HCT116 (cell line): Measurements from ENCODE around the gene MACF1. TPM values are rescaled to one million over a fixed set of nuclear protein-coding genes. Genes with fewer than 3 reads are reported as not detected.
A peak's percentile ranks its signal among the peaks of the same experiment; 100 is the strongest.

Experiments used
- ATAC-seq: fragments of 200-7000 bp; cut with Tn5 transposase; 2 replicates; pipeline ENCODE4 v1.9.1; 2020; ENCODE audit warnings: mild to moderate bottlenecking, moderate library complexity
- BruUV-seq: library from RNA; stranded (reverse); fragments of 400-500 nt; replicated peaks from 2 replicates; lab custom pipeline; 2021; lab: Mats Ljungman, UMichigan
- CTCF ChIA-PET: fragments of 300-600 bp; sonication (Branson Sonifier 250); formaldehyde crosslinking; loops from one replicate; lab custom pipeline; 2021; ENCODE audit warnings: antibody characterized with exemption; lab: Charles Lee
- POLR2A ChIA-PET: fragments of 300-600, 350-600 bp; sonication (Branson Sonifier 250); formaldehyde crosslinking; loops from one replicate; lab custom pipeline; 2021; ENCODE audit warnings: antibody characterized with exemption; lab: Charles Lee
- RAD21 ChIA-PET, 2 experiments: fragments of 300-600 bp; sonication (Branson Sonifier 250); formaldehyde crosslinking; loops; one replicate each; lab custom pipeline; 2023; ENCODE audit warnings: low total read pairs in 2 of 2; ENCODE audit not compliant: uncharacterized antibody in 2 of 2, unreplicated experiment in 2 of 2, low non-redundant PET in 1 of 2; lab: Charles Lee
- DNase-seq: peaks from one replicate; pipeline ENCODE4 v3.0.0-alpha.2; 2010; ENCODE audit warnings: low read depth, low spot score
- H2AFZ ChIP-seq: fragments of 200-600 bp; shearing (Covaris generic), sonication (generic); 2 replicates; pipeline ENCODE4 v1.6.1; 2017; ENCODE audit warnings: low read depth, mixed run types, mixed read lengths, antibody characterized with exemption, low read length; ENCODE audit not compliant: poor library complexity, severe bottlenecking
- H3K27ac ChIP-seq: 2 replicates; pipeline ENCODE4 v1.5.1; 2012; ENCODE audit warnings: low read depth, low read length
- H3K27me3 ChIP-seq: fragments of 200-600 bp; sonication (generic); 2 replicates; pipeline ENCODE4 v1.6.1; 2016; ENCODE audit warnings: mixed run types, low read length, mixed read lengths; ENCODE audit not compliant: insufficient read depth
- H3K36me3 ChIP-seq, 2 experiments: fragments of 200-500 bp in 1 of 2; fragments of 200-600 bp in 1 of 2; sonication (Bioruptor generic) in 1 of 2; sonication (generic) in 1 of 2; 2 replicates each; pipeline versions ENCODE4 v1.5.1 to v1.6.1; 2014 to 2016; ENCODE audit warnings: low read length in 2 of 2, inconsistent platforms in 1 of 2, mixed read lengths in 1 of 2, mixed run types in 1 of 2; ENCODE audit not compliant: insufficient read depth in 2 of 2, control insufficient read depth in 1 of 2
- H3K4me1 ChIP-seq, 2 experiments: fragments of 200-600 bp in 1 of 2; sonication (generic) in 1 of 2; 2 replicates each; pipeline versions ENCODE4 v1.5.1 to v1.6.1; 2012 to 2017; ENCODE audit warnings: low read length in 2 of 2, inconsistent platforms in 1 of 2, mild to moderate bottlenecking in 1 of 2, mixed read lengths in 1 of 2, mixed run types in 1 of 2, moderate library complexity in 1 of 2; ENCODE audit not compliant: insufficient read depth in 2 of 2, control insufficient read depth in 1 of 2
- H3K4me2 ChIP-seq: fragments of 200-600 bp; sonication (generic); 2 replicates; pipeline ENCODE4 v1.6.1; 2017; ENCODE audit warnings: mixed run types, low read length, mixed read lengths
- H3K4me3 ChIP-seq, 2 experiments: fragments of 200-600 bp in 1 of 2; sonication (generic) in 1 of 2; replicated peaks in 1 of 2; 2 replicates each; pipeline ENCODE4 v1.5.1; 2011 to 2016; ENCODE audit warnings: low read length in 2 of 2, control low read depth in 1 of 2, low read depth in 1 of 2, mild to moderate bottlenecking in 1 of 2, mixed read lengths in 1 of 2, mixed run types in 1 of 2
- H3K79me2 ChIP-seq: fragments of 200-600 bp; sonication (generic); 2 replicates; pipeline ENCODE4 v1.6.1; 2017; ENCODE audit warnings: mild to moderate bottlenecking, mixed run types, low read length, moderate library complexity, mixed read lengths; ENCODE audit not compliant: insufficient read depth
- H3K9ac ChIP-seq: fragments of 200-600 bp; sonication (generic); 2 replicates; pipeline ENCODE4 v1.6.1; 2016; ENCODE audit warnings: low read length, mixed read lengths
- H3K9me2 ChIP-seq: fragments of 200-600 bp; sonication (generic), shearing (Covaris generic); 2 replicates; pipeline ENCODE4 v1.6.1; 2017; ENCODE audit warnings: mixed run types, mild to moderate bottlenecking, moderate library complexity; ENCODE audit not compliant: insufficient read depth
- H3K9me3 ChIP-seq, 2 experiments: fragments of 200-500 bp in 1 of 2; fragments of 200-600 bp in 1 of 2; sonication (Bioruptor generic) in 1 of 2; sonication (generic) in 1 of 2; 2 replicates each; pipeline ENCODE4 v1.6.1; 2014 to 2017; ENCODE audit warnings: low read length in 2 of 2, mixed read lengths in 2 of 2, inconsistent platforms in 1 of 2, low read depth in 1 of 2, mild to moderate bottlenecking in 1 of 2, mixed run types in 1 of 2, moderate library complexity in 1 of 2; ENCODE audit not compliant: control insufficient read depth in 1 of 2, insufficient read depth in 1 of 2
- H4K20me1 ChIP-seq: fragments of 200-600 bp; sonication (generic), shearing (Covaris generic); 2 replicates; pipeline ENCODE4 v1.6.1; 2017; ENCODE audit warnings: mixed run types, mild to moderate bottlenecking, moderate library complexity; ENCODE audit not compliant: insufficient read depth
- CEBPB ChIP-seq: IDR thresholded peaks from 2 replicates; pipeline ENCODE4 v1.6.1; 2012; ENCODE audit warnings: low read depth
- EZH2phosphoT487 ChIP-seq: fragments of 200-600 bp; IDR thresholded peaks from 2 replicates; pipeline ENCODE4 v1.6.1; 2018; ENCODE audit warnings: antibody characterized with exemption, borderline replicate concordance
- SIN3A ChIP-seq: IDR thresholded peaks from 2 replicates; pipeline ENCODE4 v1.6.1; 2012; ENCODE audit warnings: low read depth
- ZFX ChIP-seq: fragments of 450-650 bp; IDR thresholded peaks from 2 replicates; pipeline ENCODE4 v1.6.1; 2017
- intact Hi-C: fragments of 100-400 bp; cut with micrococcal nuclease; formaldehyde crosslinking; loops from 2 replicates; pipeline ENCODE4 v1.10.0; 2022
- total RNA-seq: library from RNA; stranded (reverse); gene quantifications from one replicate; pipeline ENCODE4 v1.2.1, GENCODE V29; 2021; ENCODE audit not compliant: unreplicated experiment
- TF ChIP-seq, protein P1 (sequence below), 3 experiments: fragments of 200-600 bp in 1 of 3; sonication (generic) in 1 of 3; IDR thresholded peaks in 2 of 3; conservative IDR thresholded peaks in 1 of 3; 2 replicates each; pipeline ENCODE4 v1.5.1; 2012 to 2017; ENCODE audit warnings: low read depth in 2 of 3, low read length in 2 of 3, antibody characterized with exemption in 1 of 3, borderline replicate concordance in 1 of 3, control low read depth in 1 of 3, mild to moderate bottlenecking in 1 of 3, mixed read lengths in 1 of 3, mixed run types in 1 of 3, moderate library complexity in 1 of 3; ENCODE audit not compliant: insufficient read depth in 1 of 3

MACF1 gene
- total RNA-seq, 1 experiment from 2014 or later: 146 TPM

- Histone ChIP-seq H4K20me1 (no peaks in the 10 kb centered on the region), H3K36me3 (no peaks in the 10 kb centered on the region; a peak in 1 of 4 replicates), H3K27me3 (no peaks in the 10 kb centered on the region), H3K4me1 (peaks cover 48 to 62% of the 10 kb centered on the region in 2 experiments), H3K9me3 (no peaks in the 10 kb centered on the region), H3K9me2 (no peaks in the 10 kb centered on the region), H3K27ac (peak overlapping the region; percentile 69), H3K4me3 (peak overlapping the region; percentile 60 to 70), H3K4me2 (peak overlapping the region; percentile 76), H2AFZ (no peak overlapping the region), H3K79me2 (peaks cover 14% of the 10 kb centered on the region; the same call in 1 of the 2 replicates), H3K9ac (peak overlapping the region; percentile 73)
- intact Hi-C loops: no loop called here
- TF ChIP-seq, protein P1, sequence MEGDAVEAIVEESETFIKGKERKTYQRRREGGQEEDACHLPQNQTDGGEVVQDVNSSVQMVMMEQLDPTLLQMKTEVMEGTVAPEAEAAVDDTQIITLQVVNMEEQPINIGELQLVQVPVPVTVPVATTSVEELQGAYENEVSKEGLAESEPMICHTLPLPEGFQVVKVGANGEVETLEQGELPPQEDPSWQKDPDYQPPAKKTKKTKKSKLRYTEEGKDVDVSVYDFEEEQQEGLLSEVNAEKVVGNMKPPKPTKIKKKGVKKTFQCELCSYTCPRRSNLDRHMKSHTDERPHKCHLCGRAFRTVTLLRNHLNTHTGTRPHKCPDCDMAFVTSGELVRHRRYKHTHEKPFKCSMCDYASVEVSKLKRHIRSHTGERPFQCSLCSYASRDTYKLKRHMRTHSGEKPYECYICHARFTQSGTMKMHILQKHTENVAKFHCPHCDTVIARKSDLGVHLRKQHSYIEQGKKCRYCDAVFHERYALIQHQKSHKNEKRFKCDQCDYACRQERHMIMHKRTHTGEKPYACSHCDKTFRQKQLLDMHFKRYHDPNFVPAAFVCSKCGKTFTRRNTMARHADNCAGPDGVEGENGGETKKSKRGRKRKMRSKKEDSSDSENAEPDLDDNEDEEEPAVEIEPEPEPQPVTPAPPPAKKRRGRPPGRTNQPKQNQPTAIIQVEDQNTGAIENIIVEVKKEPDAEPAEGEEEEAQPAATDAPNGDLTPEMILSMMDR (IDR thresholded peaks at IDR 0.05 in 2 of 3, conservative IDR thresholded peaks at IDR 0.05 in 1 of 3; ENCODE audit: borderline replicate concordance in 1 of 3, insufficient read depth in 1 of 3, low read depth in 2 of 3, low read length in 2 of 3): peak in 1 of 3 experiments; percentile 16; a peak in 2 of 6 replicates
- TF ChIP-seq ZFX: peak; percentile 21; the same call in 1 of the 2 replicates
- TF ChIP-seq EZH2phosphoT487: no peak
- TF ChIP-seq SIN3A: peak; percentile 50; the same call in 1 of the 2 replicates
- no peak for TF ChIP-seq CEBPB
- ATAC-seq (peak; percentile 41), DNase-seq (no peak)
- RAD21 ChIA-PET: no interaction called here
- POLR2A ChIA-PET: interaction anchor here (3.0 to 3.8 kb wide), 2 partner anchors 9 to 13 kb away, joined by 18 to 21 read pairs; no protein-coding TSS in a partner anchor
- TSS peak; percentile 90 for BruUV-seq
- CTCF ChIA-PET: interaction anchor here (1.1 to 3.6 kb wide), 3 partner anchors 13 to 309 kb away, joined by 3 to 11 read pairs (median 4); no protein-coding TSS in a partner anchor
Measured at GRCh38 chr1:39407896-39408640, 203.6 kb downstream of the MACF1 start.
